Small intestine (tissue), 7 donors: ENCODE measurements around the gene NRIP2. TPM values are rescaled to one million over a fixed set of nuclear protein-coding genes. Genes with fewer than 3 reads are reported as not detected.

Experiments
- DNase-seq, 2 donors: peaks; one replicate each; pipeline versions ENCODE4 v3.0.0 to v3.0.0-alpha.2; 2013
- FAIRE-seq: peaks from 2 replicates; lab custom pipeline; 2012; peaks lifted over from hg19 to GRCh38; lab: Jason Lieb, UNC
- H3K27ac ChIP-seq, 3 donors: one replicate each; pipeline ENCODE4 v1.5.1; 2013; ENCODE audit warnings: low read length in 2 of 3, mild to moderate bottlenecking in 2 of 3, control low read depth in 1 of 3, inconsistent platforms in 1 of 3, low read depth in 1 of 3, moderate library complexity in 1 of 3
- H3K27me3 ChIP-seq, 3 donors: one replicate each; pipeline ENCODE4 v1.6.1; 2013; ENCODE audit warnings: low read length in 3 of 3, inconsistent platforms in 1 of 3; ENCODE audit not compliant: control insufficient read depth in 3 of 3, insufficient read depth in 3 of 3
- H3K36me3 ChIP-seq, 3 donors: one replicate each; pipeline ENCODE4 v1.6.1; 2013; ENCODE audit warnings: low read length in 3 of 3, inconsistent platforms in 1 of 3, low read depth in 1 of 3, mild to moderate bottlenecking in 1 of 3, moderate library complexity in 1 of 3; ENCODE audit not compliant: control insufficient read depth in 3 of 3, insufficient read depth in 2 of 3
- H3K4me1 ChIP-seq, 3 donors: one replicate each; pipeline ENCODE4 v1.6.1; 2013; ENCODE audit warnings: low read length in 2 of 3, inconsistent platforms in 1 of 3, low read depth in 1 of 3, mild to moderate bottlenecking in 1 of 3, moderate library complexity in 1 of 3; ENCODE audit not compliant: control insufficient read depth in 3 of 3, insufficient read depth in 2 of 3
- H3K4me3 ChIP-seq, 3 donors: one replicate each; pipeline ENCODE4 v1.5.1; 2013; ENCODE audit warnings: low read length in 3 of 3, control low read depth in 1 of 3, inconsistent platforms in 1 of 3, low read depth in 1 of 3, mild to moderate bottlenecking in 1 of 3, moderate library complexity in 1 of 3
- H3K9me3 ChIP-seq, 2 donors: one replicate each; pipeline ENCODE4 v1.6.1; 2013; ENCODE audit warnings: low read depth in 1 of 2, low read length in 1 of 2; ENCODE audit not compliant: control insufficient read depth in 2 of 2, insufficient read depth in 1 of 2
- WGBS, 3 donors: extraction: QIAGEN DNeasy Blood & Tissue Kit; methylation state at CpG; one replicate each; pipeline ENCODE4 v1.1.7; 2013; 5-methylcytosine and 5-hydroxymethylcytosine counted together
- polyA plus RNA-seq, 4 donors: library from polyadenylated mRNA; stranded (reverse) in 3 of 4; unstranded in 1 of 4; fragments of 200-250 nt in 3 of 4; fragments of 120-200 nt in 1 of 4; gene quantifications; one replicate each; pipeline versions ENCODE4 v1.2.1 to v1.2.3, GENCODE V29; 2013
- donor health status: healthy with polysubstance abuse.
- donor health status: control.
- donor health status: control.
- donor health status: Bipolar disorder and iron deficiency.
- donor health status: healthy.

The NRIP2 gene
- polyA plus RNA-seq, 4 donors, result 0.22 to 4.0 (median 3.1) TPM; not detected in 1

GRCh38 chr12:2806700-2807099 lies 28.1 kb downstream of the NRIP2 start:
- Histone ChIP-seq H3K4me1 (peaks cover 0 to 7% (median 0%) of the 10 kb centered on the region in 3 donors), H3K9me3 (no peaks in the 10 kb centered on the region), H3K27ac (no peak overlapping the region), H3K36me3 (peaks cover 6 to 31% (median 9%) of the 10 kb centered on the region in 3 donors), H3K27me3 (no peaks in the 10 kb centered on the region), H3K4me3 (no peak overlapping the region)
- no peak for DNase-seq
- FAIRE-seq, result no peak
- WGBS, 3 donors, result 85 to 88% (median 88%) methylated on average over 6 of the region's 6 CpGs

DNA sequence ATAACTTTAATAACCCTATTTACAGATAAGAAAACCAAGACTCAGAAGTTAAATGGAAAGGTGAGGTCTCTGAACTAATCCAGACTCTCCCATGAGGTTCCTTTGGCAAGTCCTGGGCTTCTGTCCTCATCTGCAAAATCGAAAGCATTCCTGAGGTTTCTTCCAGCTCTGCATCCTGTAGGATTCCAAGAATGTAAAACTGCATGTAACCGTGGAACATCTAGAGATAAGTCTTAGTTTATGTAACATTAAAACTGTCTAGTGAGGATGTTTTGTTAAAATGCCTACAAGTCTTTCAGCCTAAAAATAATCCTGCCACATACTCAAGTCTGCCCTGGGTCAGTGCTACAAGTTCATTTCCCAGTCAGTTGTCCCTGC lies 29.7 kb downstream of the NRIP2 start:
- H3K27ac ChIP-seq, result no peak overlapping the region
- no peaks in the 10 kb centered on the region for H3K27me3 ChIP-seq
- H3K36me3 ChIP-seq, result peaks cover 15 to 45% (median 21%) of the 10 kb centered on the region in 3 donors
- H3K9me3 ChIP-seq, result no peaks in the 10 kb centered on the region
- peaks cover 0 to 7% (median 0%) of the 10 kb centered on the region in 3 donors for H3K4me1 ChIP-seq
- FAIRE-seq (no peak), DNase-seq (no peak)
- WGBS, 3 donors, result 54 to 60% (median 60%) methylated on average over 2 of the region's 2 CpGs
- no peak overlapping the region for H3K4me3 ChIP-seq

- H3K27ac ChIP-seq, result peak overlapping the region in 1 of 3 donors; percentile 39
Observed at GRCh38 chr12:2804393-2805142, 30.3 kb downstream of the NRIP2 start.

DNA sequence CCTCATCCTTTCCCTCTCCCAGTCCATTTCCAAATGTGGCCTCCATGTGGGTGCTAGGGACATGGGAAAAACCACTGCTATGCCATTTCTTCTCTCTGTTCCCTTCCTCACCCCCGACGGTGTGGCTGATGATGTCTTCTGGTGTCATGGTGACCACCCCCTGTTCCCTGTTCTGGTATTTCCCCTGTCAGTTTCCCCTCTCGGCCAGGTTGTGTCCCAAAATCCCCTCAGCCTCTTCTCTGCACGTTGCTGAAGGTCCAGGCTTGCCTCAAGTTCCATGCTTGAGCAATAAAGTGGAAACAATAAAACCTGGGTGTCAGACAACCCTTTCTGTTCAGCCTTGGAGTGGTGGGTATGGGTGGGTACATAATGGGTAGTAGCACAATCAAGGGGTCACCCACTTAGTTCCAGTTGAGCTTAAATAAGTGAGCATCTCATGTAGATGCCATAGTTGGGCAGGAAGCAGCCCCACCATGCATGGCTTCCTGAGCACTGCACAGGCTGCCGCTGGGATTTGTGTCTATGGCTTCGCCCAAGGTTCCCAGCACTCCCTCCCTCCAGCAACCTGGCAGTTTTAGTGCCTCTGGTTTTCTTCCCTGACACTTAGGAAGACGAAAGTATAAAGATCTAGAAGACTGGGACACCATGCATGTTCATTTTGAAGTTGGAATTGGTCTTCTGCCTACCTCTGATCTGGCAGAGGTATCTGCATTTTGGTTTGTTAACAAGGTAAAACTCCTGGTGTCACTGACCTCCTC lies 31.0 kb downstream of the NRIP2 start:
- Histone ChIP-seq H3K4me1 (peaks cover 0 to 7% (median 0%) of the 10 kb centered on the region in 3 donors), H3K27ac (peak overlapping the region in 1 of 3 donors; percentile 39)

More at GRCh38 chr12:2804393-2805142, 30.3 kb downstream of the NRIP2 start:
- no peaks in the 10 kb centered on the region for H3K9me3 ChIP-seq
- no peaks in the 10 kb centered on the region for H3K27me3 ChIP-seq
- DNase-seq, result peak in 1 of 2 donors; percentile 67
- peaks cover 0 to 7% (median 0%) of the 10 kb centered on the region in 3 donors for H3K4me1 ChIP-seq
- FAIRE-seq, result no peak
- peaks cover 15 to 49% (median 21%) of the 10 kb centered on the region in 3 donors for H3K36me3 ChIP-seq
- 61 to 72% (median 64%) methylated on average over 5 of the region's 5 CpGs for WGBS, 3 donors
- no peak overlapping the region for H3K4me3 ChIP-seq

GRCh38 chr12:2801044-2801783 lies 33.6 kb downstream of the NRIP2 start:
- Histone ChIP-seq H3K27me3 (no peaks in the 10 kb centered on the region), H3K36me3 (peaks cover 21 to 62% (median 22%) of the 10 kb centered on the region in 3 donors), H3K4me3 (no peak overlapping the region), H3K27ac (no peak overlapping the region), H3K4me1 (peaks cover 0 to 12% (median 0%) of the 10 kb centered on the region in 3 donors), H3K9me3 (no peaks in the 10 kb centered on the region)
- 77 to 82% (median 80%) methylated on average over 16 of the region's 16 CpGs for WGBS, 3 donors
- no peak for DNase-seq
- no peak for FAIRE-seq

More for the DNA sequence above, 31.0 kb downstream of the NRIP2 start:
- H3K4me3 ChIP-seq, result no peak overlapping the region
- DNase-seq (no peak), FAIRE-seq (no peak)
- no peaks in the 10 kb centered on the region for H3K9me3 ChIP-seq
- 77 to 83% (median 80%) methylated on average over 7 of the region's 7 CpGs for WGBS, 3 donors
- no peaks in the 10 kb centered on the region for H3K27me3 ChIP-seq
- peaks cover 20 to 53% (median 22%) of the 10 kb centered on the region in 3 donors for H3K36me3 ChIP-seq

GRCh38 chr12:2800046-2800570 lies 34.7 kb downstream of the NRIP2 start:
- Histone ChIP-seq H3K27me3 (no peaks in the 10 kb centered on the region), H3K36me3 (peaks cover 18 to 58% (median 21%) of the 10 kb centered on the region in 3 donors), H3K27ac (no peak overlapping the region), H3K4me3 (no peak overlapping the region), H3K9me3 (no peaks in the 10 kb centered on the region), H3K4me1 (peaks cover 0 to 12% (median 0%) of the 10 kb centered on the region in 3 donors)
- WGBS, 3 donors, result 76 to 88% (median 83%) methylated on average over 3 of the region's 3 CpGs
- FAIRE-seq, result no peak
- DNase-seq, result no peak

DNA sequence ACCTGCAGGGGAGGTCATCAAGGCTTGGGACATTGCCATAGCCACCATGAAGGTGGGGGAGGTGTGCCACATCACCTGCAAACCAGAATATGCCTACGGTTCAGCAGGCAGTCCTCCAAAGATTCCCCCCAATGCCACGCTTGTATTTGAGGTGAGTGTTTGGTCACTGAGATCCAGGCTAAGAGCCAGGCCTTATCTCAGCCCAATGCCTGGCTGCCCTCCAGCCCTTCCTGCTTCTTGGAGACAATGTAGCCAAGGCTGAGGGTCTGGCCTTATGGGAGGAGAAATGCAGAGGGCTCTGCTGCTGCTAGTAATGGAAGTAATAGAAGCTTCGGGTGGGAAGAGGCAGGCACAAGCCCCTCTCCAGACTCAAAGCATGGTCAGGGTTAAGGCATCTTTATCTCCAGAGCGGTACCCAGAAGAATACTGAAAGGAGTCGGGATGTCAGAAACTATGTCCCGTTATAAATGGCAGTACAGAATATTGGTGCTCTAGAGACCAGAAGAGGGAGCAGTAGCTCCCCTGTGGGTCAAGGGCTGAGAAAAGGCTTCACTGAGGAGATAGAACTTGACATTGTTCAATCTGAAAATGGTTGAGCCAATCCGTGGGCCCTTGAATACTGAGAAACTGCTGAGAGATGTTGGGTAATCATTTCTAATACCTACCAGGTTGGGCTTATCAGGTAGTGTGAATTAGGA lies 37.0 kb downstream of the NRIP2 start:
- Histone ChIP-seq H3K4me1 (peaks cover 0 to 10% (median 0%) of the 10 kb centered on the region in 3 donors), H3K4me3 (no peak overlapping the region), H3K36me3 (peaks cover 16 to 44% (median 18%) of the 10 kb centered on the region in 3 donors), H3K9me3 (no peaks in the 10 kb centered on the region), H3K27ac (no peak overlapping the region), H3K27me3 (peaks cover 0 to 7% (median 0%) of the 10 kb centered on the region in 3 donors)
- WGBS, 3 donors, result 61 to 77% (median 65%) methylated on average over 7 of the region's 7 CpGs
- FAIRE-seq, result no peak
- DNase-seq, result no peak
